ENCODE data around the gene ACTR3. TPM values are rescaled to one million over a fixed set of nuclear protein-coding genes. Genes with fewer than 3 reads are reported as not detected.

ACTR3 gene
- total and polyA plus RNA-seq, 10 of the 15 experiments (the other 5 are each of a cell fraction or from before 2014, with no cell fraction given) = 79.1 to 616 (median 471) TPM

GRCh38 chr2:113869253-113869652, 20.6 kb upstream of the ACTR3 start (continued):
- no peak for TF ChIP-seq REST (IDR thresholded peaks at IDR 0.05; ENCODE audit: low read depth, low read length)
- no peak for TF ChIP-seq TCF7 (IDR thresholded peaks at IDR 0.05; ENCODE audit: borderline replicate concordance)
- no peak for TF ChIP-seq SRF (IDR thresholded peaks at IDR 0.05; ENCODE audit: low read depth in 2 of 2, low read length in 2 of 2)
- no peak for TF ChIP-seq CEBPB (IDR thresholded peaks at IDR 0.05; ENCODE audit: borderline replicate concordance in 1 of 2, low read depth in 2 of 2, low read length in 2 of 2)

GRCh38 chr2:113872201-113872600, 17.7 kb upstream of the ACTR3 start:
- Histone ChIP-seq H3K4me1 (ENCODE audit: control insufficient read depth, insufficient read depth, low read length) (no peaks in the 10 kb centered on the region), H3K9me3 (replicated peaks; ENCODE audit: control insufficient read depth, insufficient read depth, low read length) (no peaks in the 10 kb centered on the region), H3K79me2 (ENCODE audit: control insufficient read depth, insufficient read depth, low read length) (no peaks in the 10 kb centered on the region), H3K36me3 (ENCODE audit: control insufficient read depth in 2 of 2, insufficient read depth in 2 of 2, low read length in 1 of 2) (no peaks in the 10 kb centered on the region), H3K4me2 (ENCODE audit: control insufficient read depth, insufficient read depth) (no peak overlapping the region), H2AFZ (ENCODE audit: control insufficient read depth, low read depth, low read length) (no peak overlapping the region), H3K9ac (ENCODE audit: control insufficient read depth, insufficient read depth, low read length) (no peak overlapping the region), H4K20me1 (ENCODE audit: control insufficient read depth, insufficient read depth) (no peaks in the 10 kb centered on the region), H3K27ac (ENCODE audit: control insufficient read depth, insufficient read depth) (no peak overlapping the region), H3K4me3 (no peak overlapping the region), H3K27me3 (replicated peaks in 1 of 2; ENCODE audit: control insufficient read depth in 2 of 2, insufficient read depth in 2 of 2, low read length in 1 of 2) (no peaks in the 10 kb centered on the region)
- ChIA-PET RAD21 (ENCODE audit: unreplicated experiment) (no interaction called here), CTCF (interaction anchor here (1.2 kb wide), 1 partner anchor 268 kb away, joined by 3 read pairs; no protein-coding TSS in a partner anchor), POLR2A (interaction anchor here (0.9 kb wide), 1 partner anchor 68 kb away, joined by 3 read pairs; no protein-coding TSS in a partner anchor), SMC1A (ENCODE audit: uncharacterized antibody, unreplicated experiment) (no interaction called here)
- intact Hi-C loops (cut with micrococcal nuclease; ENCODE audit: unreplicated experiment) = no loop called here
- ATAC-seq (no peak), FAIRE-seq (no peak), DNase-seq (ENCODE audit: low read depth, low spot score) (no peak)
- BruUV-seq (replicated peaks) = no TSS peak
- 92% methylated on average over 4 of the region's 4 CpGs for WGBS (ENCODE audit: insufficient coverage, insufficient replicate concordance, low lambda C conversion rate, missing lambda C conversion rate)
- in situ Hi-C loops (cut with MboI) = no loop called here
- TF ChIP-seq ETV6 (conservative IDR thresholded peaks at IDR 0.05 in 1 of 2, IDR thresholded peaks at IDR 0.05 in 1 of 2; ENCODE audit: borderline replicate concordance in 1 of 2, low read depth in 1 of 2) (no peak), YBX1 (IDR thresholded peaks at IDR 0.05) (no peak), CTCF (IDR thresholded peaks at IDR 0.05 in 2 of 3, conservative IDR thresholded peaks at IDR 0.05 in 1 of 3; ENCODE audit: control insufficient read depth in 2 of 3, extremely low read depth in 1 of 3, insufficient read depth in 1 of 3, low read depth in 3 of 3, low read length in 3 of 3) (no peak), RUNX3 (IDR thresholded peaks at IDR 0.05; ENCODE audit: low read length) (no peak), NR2C2 (IDR thresholded peaks at IDR 0.05; ENCODE audit: borderline replicate concordance, control insufficient read depth, insufficient read length, low read depth) (no peak), RAD21 (IDR thresholded peaks at IDR 0.05; ENCODE audit: insufficient read depth, low read depth, low read length) (no peak), SKIL (IDR thresholded peaks at IDR 0.05; ENCODE audit: low read depth, poor library complexity, severe bottlenecking) (no peak), HCFC1 (IDR thresholded peaks at IDR 0.05; ENCODE audit: low read length) (no peak)
